ENCODE results near the gene ST6GALNAC3.
"Not testable (repeated sequence)": the region's sequence is repeated elsewhere in the genome, so short reads cannot be mapped to it uniquely, and the experiment has no call there.

Gene ST6GALNAC3

DNA sequence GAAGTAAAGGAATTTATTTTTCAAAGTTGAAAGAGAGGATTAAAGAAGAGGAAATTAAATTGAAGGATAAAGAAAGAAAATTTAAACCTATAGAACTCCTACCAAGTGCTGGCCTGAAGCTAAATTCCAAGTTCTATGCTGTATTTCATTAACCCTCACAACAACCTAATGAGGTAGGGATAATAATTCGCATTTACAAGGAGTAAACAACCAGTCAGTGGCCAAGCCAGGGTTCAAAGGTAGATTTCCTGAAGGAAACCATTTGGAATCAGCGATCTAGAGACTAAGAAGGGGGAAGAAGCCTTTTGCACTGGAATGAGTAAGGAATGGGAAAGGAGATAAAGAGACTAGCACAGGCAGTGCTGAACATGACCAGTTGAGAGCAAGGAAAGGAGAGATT lies 526.9 kb downstream of the ST6GALNAC3 start:
- DNase-seq, result no peak

DNA sequence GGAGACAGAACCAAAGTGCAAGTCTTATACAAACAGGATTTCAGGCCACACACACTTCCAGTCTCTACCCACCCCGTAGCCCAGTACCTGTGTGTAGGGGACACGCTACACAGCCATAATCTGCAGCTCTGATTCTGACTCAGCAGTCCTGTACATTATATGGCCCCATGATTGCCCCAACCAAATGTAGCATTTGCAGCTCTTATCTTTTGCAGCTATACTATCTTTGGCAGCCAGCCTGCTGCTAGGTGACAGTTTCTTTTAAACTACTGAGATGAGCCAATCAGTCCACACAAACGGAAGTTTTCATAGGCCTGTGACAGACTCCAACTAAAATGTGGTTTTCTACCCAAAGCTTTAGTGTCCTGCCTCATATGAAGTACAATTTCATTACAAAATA lies 533.2 kb downstream of the ST6GALNAC3 start:
- DNase-seq, result no peak

DNA sequence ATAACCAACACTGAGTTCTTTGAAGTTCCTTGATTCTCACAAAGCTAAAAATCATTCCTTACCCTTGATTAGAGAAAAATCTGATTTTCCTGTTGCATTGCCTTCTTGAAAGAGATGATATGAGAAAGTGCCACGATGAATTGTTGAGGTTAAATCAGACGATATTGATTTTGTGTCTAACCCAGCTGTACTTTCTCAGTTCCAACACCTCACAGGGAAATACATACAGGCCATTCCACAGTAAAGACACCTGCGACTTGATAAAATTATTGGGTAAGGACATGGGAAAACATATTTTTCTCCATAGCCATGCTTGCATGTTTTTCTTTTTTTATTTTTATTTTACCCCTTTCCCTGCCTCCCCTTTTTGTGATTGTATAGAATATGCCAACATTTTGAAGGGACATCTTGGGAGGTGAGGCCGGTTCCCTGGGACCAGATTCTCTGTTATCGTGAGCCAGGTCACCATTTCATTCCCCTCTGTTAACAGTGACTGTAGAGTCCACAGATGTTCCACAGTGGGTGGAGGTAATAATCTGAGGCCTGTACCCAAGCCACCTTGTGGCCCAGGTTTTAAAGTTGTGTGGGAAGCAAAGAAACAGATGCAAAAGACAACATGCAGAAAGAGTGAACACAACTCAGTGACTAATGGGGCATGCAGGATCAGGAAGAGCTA lies 537.4 kb downstream of the ST6GALNAC3 start:
- DNase-seq, result no peak

DNA sequence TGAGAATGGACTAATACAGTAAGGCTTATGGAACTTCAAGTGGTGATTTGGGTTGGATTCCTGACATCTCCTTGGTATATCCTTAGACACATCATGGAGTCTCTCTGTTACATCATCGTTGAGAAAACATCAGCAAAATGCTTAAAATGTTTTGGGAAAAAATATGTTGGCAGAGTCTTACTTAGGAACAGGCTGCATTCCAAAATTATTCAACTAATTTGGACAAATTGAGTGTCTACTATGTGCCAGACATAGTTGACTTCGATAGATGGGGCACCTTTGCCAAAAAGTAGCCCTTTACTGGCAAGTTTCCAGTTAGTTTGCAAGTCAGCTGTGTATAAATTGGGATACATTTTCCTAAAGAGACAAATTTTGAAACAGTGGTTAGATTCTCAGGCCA lies 539.3 kb downstream of the ST6GALNAC3 start:
- DNase-seq, result no peak

DNA sequence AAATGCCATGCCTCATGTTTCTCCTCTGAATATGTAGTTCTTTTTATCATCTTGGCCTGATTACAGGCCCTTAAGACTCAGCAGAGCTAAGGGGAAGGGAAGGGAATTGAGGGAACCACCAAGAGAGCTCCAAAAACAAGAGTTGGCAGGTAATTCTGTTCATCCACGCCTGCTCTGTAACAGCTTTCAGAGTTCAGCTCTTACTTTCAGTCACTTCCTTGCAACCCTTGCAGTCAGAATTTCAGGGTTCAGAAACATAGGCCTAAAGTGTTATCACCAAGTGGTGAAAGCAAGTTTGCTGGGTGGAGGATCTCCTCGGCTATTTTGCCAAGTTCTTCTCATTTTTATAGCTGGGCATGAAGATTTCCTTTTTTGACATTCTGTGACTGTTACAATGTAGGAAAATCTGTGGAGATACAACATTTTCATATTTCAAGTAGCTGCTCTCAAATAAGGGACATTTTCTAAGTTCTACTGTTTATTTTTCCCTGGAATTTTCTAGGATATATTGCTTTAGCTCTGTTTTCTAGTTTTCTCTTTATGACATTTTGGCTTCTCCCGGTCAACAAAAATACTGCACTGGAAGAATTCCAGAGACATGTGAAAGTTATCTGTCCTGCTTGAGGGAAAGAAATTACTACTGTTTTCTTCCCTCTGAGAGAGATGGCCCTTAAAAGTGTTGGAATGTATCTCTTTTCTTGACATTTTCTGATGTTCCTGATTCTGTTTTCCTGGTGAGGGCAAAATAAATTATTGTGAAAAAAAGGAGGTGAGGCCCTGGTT lies 540.9 kb downstream of the ST6GALNAC3 start:
- no peak for DNase-seq

DNA sequence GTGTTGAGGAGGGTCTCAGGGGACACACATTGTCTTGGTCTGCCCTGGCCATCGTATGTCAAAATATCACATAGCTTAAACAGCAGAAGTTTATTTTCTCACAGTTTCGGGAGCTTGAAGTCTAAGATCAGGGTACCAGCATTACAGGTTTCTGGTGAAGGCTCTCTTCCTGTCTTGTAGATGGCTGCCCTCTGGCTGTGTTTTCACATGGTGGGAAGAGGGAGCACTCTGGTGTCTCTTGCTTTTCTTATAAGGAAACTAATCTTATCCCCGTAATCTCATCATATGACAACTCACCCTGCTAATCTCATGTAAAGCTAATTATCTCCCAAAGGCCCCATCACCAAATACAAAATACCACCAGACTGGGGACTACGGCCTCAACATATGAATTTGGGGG lies 545.8 kb downstream of the ST6GALNAC3 start:
- DNase-seq, result no peak

DNA sequence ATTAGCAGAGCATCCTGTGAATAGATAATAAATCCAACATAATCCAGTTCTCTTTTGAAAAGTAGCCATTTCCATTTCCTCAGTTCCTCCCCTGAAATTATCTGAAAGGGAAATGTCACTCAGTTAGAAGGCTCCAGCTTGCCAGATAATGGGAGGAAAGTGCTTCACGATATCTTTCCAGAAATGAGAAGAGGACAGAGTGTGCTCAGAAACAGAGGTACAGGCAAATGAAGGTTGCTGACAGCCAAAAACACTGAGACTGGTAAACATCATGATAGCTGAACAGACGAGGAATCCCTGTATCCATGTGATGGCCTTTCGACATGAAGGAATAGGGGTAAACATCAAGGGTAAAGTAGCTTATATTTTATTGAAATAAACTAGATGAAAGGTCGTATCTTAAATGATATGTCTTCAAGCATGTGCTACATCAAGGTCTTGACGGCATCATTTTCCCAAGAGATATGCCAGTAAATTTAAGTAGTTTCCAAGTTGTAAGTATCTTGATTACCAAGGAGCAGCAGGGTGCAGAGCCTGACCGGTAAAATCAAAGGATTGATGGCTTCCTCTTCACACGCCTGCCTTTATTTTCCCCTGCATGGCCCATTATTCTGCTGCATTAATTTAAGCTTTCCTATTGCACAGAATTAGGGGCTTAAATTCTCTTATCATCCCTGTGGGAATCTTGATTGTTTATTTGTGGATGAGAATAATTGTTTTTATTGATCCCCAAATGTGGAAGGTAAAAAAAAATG lies 548.4 kb downstream of the ST6GALNAC3 start:
- no peak for DNase-seq

DNA sequence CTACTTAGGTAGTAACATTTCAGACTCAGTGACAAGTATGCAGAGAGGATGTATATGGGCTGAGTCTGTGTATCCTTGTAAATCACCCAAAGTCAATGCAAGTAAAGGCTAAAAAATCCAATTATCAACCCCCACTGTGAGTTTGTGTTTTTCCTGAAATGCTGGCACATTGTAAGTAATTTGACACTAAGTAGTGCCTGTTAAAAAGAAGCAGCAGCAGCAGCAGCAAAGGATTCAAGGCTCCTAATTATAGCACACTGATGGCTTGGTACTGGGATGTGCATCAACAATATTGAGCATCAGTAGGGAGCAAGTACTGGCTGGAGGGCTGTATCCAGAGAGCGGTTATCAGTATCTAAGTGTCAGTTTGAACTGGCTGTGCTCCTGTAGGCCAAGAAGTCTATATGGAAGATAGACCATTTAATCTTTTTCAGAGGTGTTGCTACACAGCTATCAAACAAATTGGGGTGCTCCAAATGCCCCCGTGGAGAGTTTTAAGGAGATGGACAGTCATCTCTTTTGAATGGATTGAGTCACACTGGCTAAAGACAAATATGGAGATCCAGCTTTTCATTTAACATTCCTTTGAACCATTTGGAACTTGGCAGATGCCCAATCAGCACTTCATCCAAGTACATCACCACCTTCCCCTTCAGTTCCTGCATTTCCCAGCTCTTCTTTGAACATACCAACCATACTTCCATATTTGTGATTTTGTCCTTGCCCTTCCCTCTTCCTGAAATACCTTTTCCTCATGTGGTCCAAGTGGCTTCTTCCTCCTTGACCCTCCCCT lies 551.5 kb downstream of the ST6GALNAC3 start:
- DNase-seq, result no peak

DNA sequence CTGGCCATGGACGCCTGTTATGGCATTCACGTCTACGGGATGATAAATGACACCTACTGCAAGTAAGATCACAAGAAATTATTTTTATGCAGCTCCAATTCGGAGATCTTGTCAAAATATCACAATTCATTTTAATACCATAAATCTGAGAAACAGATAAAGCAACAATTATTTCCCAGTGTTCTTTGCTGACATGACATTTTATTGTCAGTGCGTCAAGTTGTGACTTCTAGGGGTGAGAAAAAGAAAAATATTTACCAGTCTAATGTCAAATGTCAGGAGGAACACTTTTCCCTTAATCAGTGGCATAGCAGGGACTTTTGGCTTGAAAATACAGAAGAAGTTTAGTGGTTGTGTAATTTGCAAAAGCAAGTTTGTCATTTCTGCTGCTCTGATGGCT lies 553.0 kb downstream of the ST6GALNAC3 start:
- DNase-seq, result no peak

DNA sequence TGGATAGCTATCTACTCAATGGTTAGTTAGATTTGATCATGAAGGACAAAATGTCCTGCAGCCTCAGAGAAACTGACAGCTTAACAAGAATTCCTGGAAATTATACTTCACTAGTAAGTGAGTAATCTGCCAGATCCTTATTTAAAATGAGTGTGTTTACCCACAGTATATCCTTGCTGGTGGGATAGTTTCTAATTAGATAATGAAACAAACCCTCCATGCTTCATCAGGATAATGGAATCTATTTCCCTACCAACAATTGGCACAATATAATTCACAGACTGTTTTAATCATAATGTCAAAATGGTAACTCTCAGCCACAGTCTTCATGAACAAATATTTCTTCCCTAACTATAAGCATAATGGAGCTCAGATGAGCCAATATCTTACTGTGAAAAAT lies 553.4 kb downstream of the ST6GALNAC3 start:
- DNase-seq, result no peak

DNA sequence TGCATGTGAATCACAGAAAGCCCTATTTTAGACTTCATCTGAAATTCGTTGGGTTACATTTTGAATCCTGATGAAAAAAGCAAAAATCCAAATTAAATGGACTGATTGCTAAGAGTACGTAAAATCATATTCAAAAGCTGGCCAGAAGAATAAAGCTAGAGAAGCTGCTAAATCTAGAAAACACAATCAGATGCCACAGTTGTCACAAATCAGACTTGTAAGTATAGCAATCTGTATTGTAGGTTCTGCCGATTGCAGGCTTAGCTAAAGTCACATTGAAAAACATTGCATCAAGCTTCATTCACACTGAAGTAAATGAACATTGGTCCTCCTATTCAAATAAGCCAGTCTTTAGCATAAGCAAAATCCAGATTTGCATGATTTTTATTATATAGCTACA lies 557.6 kb downstream of the ST6GALNAC3 start:
- no peak for DNase-seq

DNA sequence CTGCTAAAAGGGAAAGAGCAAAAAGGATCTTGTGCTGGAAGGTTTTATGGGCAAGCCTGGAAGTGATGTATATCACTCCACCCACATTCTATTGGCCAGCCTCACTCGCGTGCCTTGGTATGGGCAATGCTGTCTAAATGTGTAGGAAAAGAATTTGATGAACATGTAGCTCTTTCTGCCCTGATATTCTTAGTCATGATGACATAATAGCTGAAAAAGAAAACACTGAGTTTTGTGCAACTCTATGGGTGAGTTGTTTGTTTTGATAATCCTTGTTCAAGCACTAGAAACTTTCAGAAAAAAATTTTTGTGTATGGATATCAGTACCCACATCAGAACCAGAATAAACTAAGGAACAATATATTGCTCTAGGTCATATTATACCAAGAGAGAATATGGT lies 561.2 kb downstream of the ST6GALNAC3 start:
- no peak for DNase-seq

DNA sequence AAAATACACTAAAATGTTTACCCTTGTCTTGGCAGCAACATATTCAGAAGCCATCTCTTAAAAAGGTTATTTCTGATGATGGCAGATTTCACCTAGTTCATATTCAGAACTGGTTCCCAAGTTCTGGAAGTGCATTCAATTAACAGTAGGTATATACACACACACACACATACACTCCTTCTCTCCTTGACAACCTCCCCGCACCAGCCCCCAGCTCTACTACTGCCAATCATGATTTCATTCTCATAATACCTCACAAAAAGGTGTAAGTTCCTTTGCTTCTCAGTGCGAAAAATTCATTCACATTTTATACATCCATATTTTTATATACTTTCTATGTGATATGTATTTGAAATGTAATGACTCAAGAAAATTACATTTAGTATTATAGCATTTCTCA lies 564.6 kb downstream of the ST6GALNAC3 start:
- no peak for DNase-seq

DNA sequence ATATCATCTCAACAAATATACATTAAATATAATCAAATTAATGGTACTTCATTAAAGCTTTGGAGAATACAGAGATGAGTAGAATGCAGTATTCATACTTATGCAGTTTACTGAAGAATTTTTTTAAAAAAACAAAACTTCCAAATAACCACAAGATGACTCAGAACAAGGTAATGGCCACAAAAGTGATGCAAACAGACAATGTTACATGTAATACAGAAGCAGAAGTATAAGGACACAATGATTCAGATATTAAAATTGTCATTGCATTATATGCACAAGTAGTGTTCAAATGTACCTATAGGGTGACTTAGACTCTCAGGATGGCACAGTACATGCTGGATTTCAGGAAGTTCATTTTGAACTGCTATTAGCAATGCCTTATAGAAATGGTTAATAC lies 565.5 kb downstream of the ST6GALNAC3 start:
- DNase-seq, result no peak

DNA sequence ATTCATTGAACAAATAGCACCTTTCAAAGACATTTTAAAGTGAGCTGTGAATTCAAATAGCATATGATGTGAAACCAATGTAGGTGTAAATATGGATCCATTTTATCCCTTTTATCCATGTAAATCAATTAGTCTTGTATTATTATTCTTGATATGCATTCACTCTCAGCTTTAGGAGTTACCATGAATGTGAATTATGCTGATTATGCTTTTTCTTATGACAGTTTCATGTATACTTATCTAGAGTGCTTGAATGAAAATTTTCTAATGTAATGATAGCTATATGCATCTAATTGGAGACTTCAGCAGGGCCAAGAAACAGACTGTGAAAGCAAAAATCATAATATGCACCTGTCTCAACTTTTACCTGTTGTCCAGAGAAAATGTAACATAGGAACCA lies 566.2 kb downstream of the ST6GALNAC3 start:
- DNase-seq, result no peak

DNA sequence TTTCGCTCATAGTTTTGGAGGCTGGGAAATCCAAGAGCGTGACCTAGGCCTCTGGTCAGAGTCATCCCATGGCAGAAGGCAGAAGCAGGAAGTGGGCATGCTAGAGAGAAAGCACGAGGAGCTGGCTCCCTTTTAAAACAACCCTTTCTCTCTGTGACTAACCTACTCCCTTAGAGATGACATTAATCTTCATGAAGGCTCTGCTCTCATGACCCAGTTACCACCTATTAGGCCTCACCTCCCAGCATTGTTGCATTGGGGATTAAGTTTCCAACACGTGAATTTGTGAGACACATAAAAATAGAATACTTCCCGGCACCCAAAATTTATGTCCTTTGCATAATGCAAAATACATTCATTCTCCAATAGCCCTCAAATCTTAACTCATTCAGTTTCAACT lies 569.6 kb downstream of the ST6GALNAC3 start:
- DNase-seq, result no peak

DNA sequence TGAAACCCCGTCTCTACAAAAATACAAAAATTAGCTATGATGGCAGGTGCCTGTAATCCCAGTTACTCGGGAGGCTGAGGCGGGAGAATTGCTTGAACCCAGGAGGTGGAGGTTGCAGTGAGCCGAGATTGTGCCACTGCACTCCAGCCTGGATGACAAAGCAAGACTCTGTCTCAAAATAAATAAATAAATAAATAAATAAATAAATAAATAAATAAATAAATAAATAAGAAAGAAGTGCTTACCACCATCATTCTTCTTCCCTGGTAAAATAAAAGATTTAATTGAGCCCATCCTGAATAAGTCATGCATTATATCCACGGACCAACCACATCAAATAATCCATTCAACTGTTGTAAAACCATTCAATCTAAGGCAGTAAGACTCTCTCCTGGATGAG lies 578.3 kb downstream of the ST6GALNAC3 start:
- not testable (repeated sequence) for DNase-seq

DNA sequence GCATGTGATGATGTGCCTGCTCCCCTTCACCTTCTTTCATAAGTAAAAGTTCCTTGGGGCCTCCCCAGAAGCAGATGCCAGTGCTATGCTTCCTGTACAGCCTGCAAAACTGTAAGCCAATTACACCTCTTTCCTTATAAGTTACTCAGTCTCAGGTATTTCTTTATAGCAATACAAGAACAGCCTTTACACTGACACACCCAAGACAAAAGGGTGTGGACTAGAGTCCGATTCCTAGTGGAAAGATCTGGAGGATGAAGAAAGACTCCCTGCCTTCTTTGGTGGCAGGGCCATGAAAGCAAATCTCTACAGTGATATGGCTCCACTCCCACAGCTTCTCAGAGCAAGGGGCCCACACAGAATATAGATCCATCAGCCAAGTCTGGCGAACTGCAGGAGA lies 583.1 kb downstream of the ST6GALNAC3 start:
- no peak for DNase-seq

DNA sequence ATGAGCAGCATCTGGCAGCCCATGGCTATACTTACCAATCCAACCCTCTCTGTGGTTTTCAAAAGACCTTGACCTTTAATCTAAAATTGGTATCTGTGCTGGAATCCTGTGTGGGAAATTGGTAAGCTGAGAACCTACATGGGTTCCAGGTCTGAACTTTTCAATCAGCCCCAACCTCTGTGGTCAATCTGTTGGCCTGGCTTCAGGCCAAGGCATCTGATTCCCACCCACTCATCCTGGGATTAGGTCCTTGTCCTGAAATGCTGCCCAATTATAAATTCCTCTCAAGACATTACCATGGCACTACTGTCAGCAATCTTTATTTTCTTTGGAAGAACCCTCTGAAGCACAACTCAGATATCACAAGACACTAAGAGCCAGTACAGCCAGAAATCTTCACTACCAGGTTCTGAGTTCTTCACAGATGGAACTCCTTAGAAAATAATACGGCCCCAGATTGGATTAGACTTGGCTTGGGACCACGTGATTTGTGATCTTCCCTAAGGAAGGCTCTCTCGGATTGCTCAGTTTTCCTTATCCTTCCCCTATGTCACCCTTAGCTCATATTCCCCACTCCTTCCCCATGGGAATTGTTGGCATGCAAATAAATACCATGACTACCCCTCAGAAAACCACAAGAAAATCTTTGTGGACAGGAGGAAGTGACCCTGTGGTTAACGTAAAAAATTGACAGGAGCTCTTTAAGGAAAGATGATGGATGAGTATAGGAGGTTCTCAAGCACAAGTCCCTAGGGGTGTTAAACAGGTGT lies 584.8 kb downstream of the ST6GALNAC3 start:
- DNase-seq, result no peak

DNA sequence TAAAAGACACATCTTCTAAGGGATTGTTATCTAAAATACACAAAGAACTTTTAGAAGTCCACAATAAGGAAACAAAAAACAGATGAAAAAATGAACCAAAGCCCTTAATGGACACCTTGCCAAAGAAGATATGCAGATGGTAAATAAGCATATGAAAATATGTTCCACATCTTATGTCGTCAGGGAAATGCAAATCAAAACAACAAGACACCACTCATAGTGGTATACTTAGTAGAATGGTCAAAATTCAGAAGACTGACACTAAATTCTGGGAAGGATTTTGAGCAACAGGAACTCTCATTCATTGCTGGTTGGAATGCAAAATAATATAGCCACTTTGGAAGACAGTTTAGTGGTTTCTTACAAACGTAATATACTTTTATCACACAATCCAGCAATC lies 587.0 kb downstream of the ST6GALNAC3 start:
- DNase-seq, result no peak

DNA sequence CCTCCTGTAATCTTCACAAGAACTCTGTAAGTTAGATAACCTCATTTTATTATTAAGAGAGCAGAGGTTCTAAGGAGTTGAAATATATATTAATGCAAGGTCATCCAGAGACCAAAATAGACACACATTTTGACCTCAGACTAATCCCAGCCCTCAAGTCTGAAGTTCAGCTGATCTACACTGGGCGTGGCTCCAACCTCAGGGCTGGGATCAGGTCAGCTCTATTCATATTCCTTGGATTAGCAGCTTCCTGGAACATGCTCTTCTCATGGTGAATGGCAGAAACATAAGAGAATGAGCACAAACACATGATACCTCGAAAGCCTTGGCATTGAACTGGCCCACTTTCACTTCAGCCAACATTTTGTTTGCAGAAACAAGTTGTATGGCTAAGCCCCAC lies 592.0 kb downstream of the ST6GALNAC3 start:
- no peak for DNase-seq

DNA sequence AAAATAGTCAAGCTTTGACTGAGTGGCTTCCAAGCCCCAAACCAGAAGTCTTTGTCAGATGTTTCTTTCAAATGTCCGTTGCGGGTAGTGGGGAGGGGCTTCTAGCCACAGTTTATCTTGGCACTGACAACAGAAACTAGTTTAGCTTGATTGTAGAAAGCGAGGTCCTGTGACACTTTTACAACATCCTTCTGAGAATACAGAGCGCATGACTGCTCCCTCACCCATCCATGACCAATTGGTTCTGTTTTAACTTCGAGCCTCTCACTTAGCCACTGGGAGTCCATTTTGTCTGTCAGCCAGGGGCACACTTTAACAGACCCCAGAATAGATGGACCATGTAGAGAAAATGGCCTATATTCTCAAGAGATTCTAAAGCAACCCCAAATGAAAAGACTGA lies 593.5 kb downstream of the ST6GALNAC3 start:
- no peak for DNase-seq
